ENCODE measurements around the gene SLC1A3. TPM values are rescaled to one million over a fixed set of nuclear protein-coding genes. Genes with fewer than 3 reads are reported as not detected.
A peak's percentile ranks its signal among the peaks of the same experiment; 100 is the strongest.

SLC1A3 gene
- total RNA-seq, 1 donor from 2014 or later, result not detected

GRCh38 chr5:36683821-36684434 lies 77.5 kb downstream of the SLC1A3 start:
- no peak for DNase-seq (ENCODE audit: low read depth, low spot score)

- no peak for DNase-seq (ENCODE audit: low read depth, low spot score)
These were observed 79.4 kb downstream of the SLC1A3 start for GRCh38 chr5:36685631-36686288.

GRCh38 chr5:36686881-36687280 lies 80.5 kb downstream of the SLC1A3 start:
- DNase-seq (ENCODE audit: low read depth, low spot score), result no peak

- DNase-seq (ENCODE audit: low read depth, low spot score), result no peak
These were observed 82.3 kb downstream of the SLC1A3 start for GRCh38 chr5:36688722-36689121.

GRCh38 chr5:36689225-36689624 lies 82.8 kb downstream of the SLC1A3 start:
- DNase-seq (ENCODE audit: low read depth, low spot score), result no peak

- DNase-seq (ENCODE audit: low read depth, low spot score), result no peak
These were observed 83.9 kb downstream of the SLC1A3 start for GRCh38 chr5:36690041-36690961.

- no peak for DNase-seq (ENCODE audit: low read depth, low spot score)
These were observed 84.8 kb downstream of the SLC1A3 start for GRCh38 chr5:36691226-36691625.

GRCh38 chr5:36691696-36692371 lies 85.4 kb downstream of the SLC1A3 start:
- no peak for DNase-seq (ENCODE audit: low read depth, low spot score)

GRCh38 chr5:36692791-36693763 lies 86.7 kb downstream of the SLC1A3 start:
- DNase-seq (ENCODE audit: low read depth, low spot score), result no peak

- DNase-seq (ENCODE audit: low read depth, low spot score), result no peak
These were observed 87.9 kb downstream of the SLC1A3 start for GRCh38 chr5:36694351-36694750.

GRCh38 chr5:36696059-36696673 lies 89.8 kb downstream of the SLC1A3 start:
- peak; percentile 26 for DNase-seq (ENCODE audit: low read depth, low spot score)

- DNase-seq (ENCODE audit: low read depth, low spot score), result no peak
These were observed 91.6 kb downstream of the SLC1A3 start for GRCh38 chr5:36698031-36698430.

GRCh38 chr5:36701085-36701698 lies 94.8 kb downstream of the SLC1A3 start:
- DNase-seq (ENCODE audit: low read depth, low spot score), result no peak

GRCh38 chr5:36703245-36703860 lies 96.9 kb downstream of the SLC1A3 start:
- DNase-seq (ENCODE audit: low read depth, low spot score), result no peak

GRCh38 chr5:36704131-36704530 lies 97.7 kb downstream of the SLC1A3 start:
- no peak for DNase-seq (ENCODE audit: low read depth, low spot score)

GRCh38 chr5:36705055-36705454 lies 98.6 kb downstream of the SLC1A3 start:
- DNase-seq (ENCODE audit: low read depth, low spot score), result no peak

- no peak for DNase-seq (ENCODE audit: low read depth, low spot score)
These were observed 100.3 kb downstream of the SLC1A3 start for GRCh38 chr5:36706662-36707061.

GRCh38 chr5:36708996-36709395 lies 102.6 kb downstream of the SLC1A3 start:
- no peak for DNase-seq (ENCODE audit: low read depth, low spot score)

GRCh38 chr5:36710039-36710438 lies 103.6 kb downstream of the SLC1A3 start:
- no peak for DNase-seq (ENCODE audit: low read depth, low spot score)

Data from pulmonary artery endothelial cell (primary cell).